DOHH2 (cell line): ENCODE results near the gene DESI1.

Experiments
- CTCF ChIP-seq: fragments of 200-600 bp; sonication (generic); IDR thresholded peaks from one replicate; pipeline ENCODE4 v1.5.1; 2014; ENCODE audit warnings: antibody characterized with exemption, mild to moderate bottlenecking, low read depth, low read length; ENCODE audit not compliant: poor library complexity, severe bottlenecking
- EZH2phosphoT487 ChIP-seq: fragments of 200-600 bp; sonication (generic); IDR thresholded peaks from 2 replicates; pipeline ENCODE4 v1.6.1; 2017; ENCODE audit warnings: borderline replicate concordance, mild to moderate bottlenecking, antibody characterized with exemption, low read length, moderate library complexity, mixed read lengths

- TF ChIP-seq CTCF, result no peak
- no peak for TF ChIP-seq EZH2phosphoT487
Measured at GRCh38 chr22:41664490-41664889, 43.6 kb upstream of the DESI1 start.
